Common myeloid progenitor, CD34-positive (primary cell): Measurements from ENCODE around the gene CDC5L.

Source experiments
- CTCF ChIA-PET: fragments of 350-600 bp; sonication (Branson Sonifier 250); formaldehyde crosslinking; loops from one replicate; lab custom pipeline; 2021; ENCODE audit warnings: antibody characterized with exemption; lab: Charles Lee
- POLR2A ChIA-PET: fragments of 350-600 bp; sonication (Branson Sonifier 250); formaldehyde crosslinking; loops from one replicate; lab custom pipeline; 2021; ENCODE audit warnings: antibody characterized with exemption; lab: Charles Lee
- DNase-seq, 3 donors: peaks; one replicate each; pipeline versions ENCODE4 v3.0.0 to v3.0.0-alpha.2; 2013
- H3K27ac ChIP-seq, 2 experiments: 1 replicate in 1 of 2; 2 replicates in 1 of 2; pipeline ENCODE4 v1.7.0; 2013; ENCODE audit warnings: inconsistent platforms in 2 of 2, low read length in 2 of 2, mild to moderate bottlenecking in 2 of 2, low read depth in 1 of 2, moderate library complexity in 1 of 2; ENCODE audit not compliant: severe bottlenecking in 2 of 2, insufficient read depth in 1 of 2, poor library complexity in 1 of 2
- H3K27me3 ChIP-seq, 5 experiments: replicated peaks in 2 of 5; 1 replicate in 3 of 5; 2 replicates in 2 of 5; pipeline versions ENCODE4 v1.6.1 to v1.7.0; 2013; ENCODE audit warnings: low read length in 4 of 5, mild to moderate bottlenecking in 2 of 5, moderate library complexity in 2 of 5, inconsistent platforms in 1 of 5; ENCODE audit not compliant: insufficient read depth in 5 of 5, control insufficient read depth in 4 of 5
- H3K36me3 ChIP-seq, 4 experiments: 1 replicate in 2 of 4; 2 replicates in 2 of 4; pipeline versions ENCODE4 v1.6.1 to v1.7.0; 2013; ENCODE audit warnings: low read length in 3 of 4, control low read depth in 1 of 4, mild to moderate bottlenecking in 1 of 4; ENCODE audit not compliant: control insufficient read depth in 4 of 4, insufficient read depth in 4 of 4
- H3K4me1 ChIP-seq, 4 experiments: 1 replicate in 3 of 4; 2 replicates in 1 of 4; pipeline versions ENCODE4 v1.6.1 to v1.7.1; 2013; ENCODE audit warnings: low read length in 3 of 4, mild to moderate bottlenecking in 3 of 4, control low read depth in 1 of 4, inconsistent platforms in 1 of 4, moderate library complexity in 1 of 4; ENCODE audit not compliant: control insufficient read depth in 4 of 4, insufficient read depth in 4 of 4; ENCODE audit errors: control extremely low read depth in 1 of 4
- H3K4me3 ChIP-seq, 7 experiments: 1 replicate in 4 of 7; 2 replicates in 3 of 7; pipeline versions ENCODE4 v1.5.1 to v1.7.0; 2013; ENCODE audit warnings: mild to moderate bottlenecking in 7 of 7, low read length in 6 of 7, moderate library complexity in 6 of 7, inconsistent platforms in 2 of 7, low read depth in 2 of 7, control low read depth in 1 of 7; ENCODE audit not compliant: insufficient read depth in 4 of 7, control insufficient read depth in 1 of 7; ENCODE audit errors: extremely low read depth in 1 of 7
- H3K9me3 ChIP-seq, 5 experiments: 1 replicate in 4 of 5; 2 replicates in 1 of 5; pipeline versions ENCODE4 v1.6.1 to v1.7.1; 2013; ENCODE audit warnings: low read length in 4 of 5, mild to moderate bottlenecking in 2 of 5, inconsistent platforms in 1 of 5, low read depth in 1 of 5, moderate library complexity in 1 of 5; ENCODE audit not compliant: control insufficient read depth in 4 of 5, insufficient read depth in 2 of 5; ENCODE audit errors: control extremely low read depth in 1 of 5
- WGBS: methylation state at CpG from one replicate; pipeline ENCODE4 v1.1.5; 2013; ENCODE audit not compliant: insufficient coverage; 5-methylcytosine and 5-hydroxymethylcytosine counted together

Gene CDC5L

DNA sequence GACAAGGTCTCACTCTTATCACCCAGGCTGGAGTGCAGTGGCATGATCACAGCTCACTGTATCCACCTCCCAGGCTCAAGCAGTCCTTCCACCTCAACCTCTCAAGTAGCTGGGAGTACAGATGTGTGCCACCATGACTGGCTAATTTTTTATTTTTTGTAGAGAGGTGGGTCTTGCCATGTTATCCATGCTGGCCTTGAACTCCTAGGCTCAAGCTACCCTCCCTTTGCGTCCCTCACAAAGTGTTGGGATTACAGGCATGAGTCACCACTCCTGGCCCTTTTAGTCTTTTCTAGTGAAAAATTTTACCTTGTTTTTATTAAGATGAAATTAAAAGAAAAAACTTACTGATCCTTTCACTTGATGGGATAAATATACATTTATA lies 17.2 kb downstream of the CDC5L start:
- no peak overlapping the region for H3K27ac ChIP-seq
- POLR2A ChIA-PET, result no interaction called here

DNA sequence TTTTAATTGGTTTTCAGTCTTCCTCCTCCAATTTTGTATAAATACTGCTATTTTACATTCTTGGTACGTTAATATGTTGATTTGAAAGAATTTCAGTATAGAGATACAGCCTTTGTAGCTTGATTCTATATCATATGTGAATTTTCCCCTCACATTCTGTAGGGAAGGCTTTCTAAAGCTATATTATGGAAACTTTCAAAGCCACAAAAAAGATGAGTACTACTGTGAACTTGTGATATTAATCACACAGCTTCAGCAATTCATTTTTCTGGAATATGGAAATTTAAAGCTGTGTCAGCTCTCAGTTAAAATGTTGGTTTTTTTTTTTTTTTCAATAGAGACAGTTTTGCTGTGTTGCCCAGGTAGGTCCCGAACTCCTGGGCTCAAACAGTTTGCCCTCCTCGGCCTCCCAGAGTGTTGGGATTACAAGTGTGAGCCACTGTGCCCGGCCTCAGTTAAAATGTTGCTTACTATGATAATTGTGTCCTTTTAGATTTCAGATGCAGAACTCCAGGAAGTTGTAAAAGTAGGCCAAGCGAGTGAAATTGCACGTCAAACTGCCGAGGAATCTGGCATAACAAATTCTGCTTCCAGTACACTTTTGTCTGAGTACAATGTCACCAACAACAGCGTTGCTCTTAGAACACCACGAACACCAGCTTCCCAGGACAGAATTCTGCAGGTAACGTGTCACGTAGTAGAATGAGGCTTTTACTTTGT lies 20.6 kb downstream of the CDC5L start:
- ChIA-PET POLR2A (no interaction called here), CTCF (interaction anchor here (1.2 to 2.1 kb wide), 4 partner anchors 10 to 22 kb away, joined by 4 to 6 read pairs (median 4); no protein-coding TSS in a partner anchor)
- no peak for DNase-seq
- Histone ChIP-seq H3K4me3 (no peak overlapping the region), H3K36me3 (peaks cover 32 to 84% (median 69%) of the 10 kb centered on the region in 4 experiments), H3K27me3 (no peaks in the 10 kb centered on the region), H3K9me3 (peaks cover 0 to 5% (median 2%) of the 10 kb centered on the region in 5 experiments), H3K4me1 (no peaks in the 10 kb centered on the region), H3K27ac (no peak overlapping the region)
- 98% methylated on average over 7 of the region's 11 CpGs for WGBS

More for the DNA sequence above, 17.2 kb downstream of the CDC5L start:
- peaks cover 32 to 81% (median 63%) of the 10 kb centered on the region in 4 experiments for H3K36me3 ChIP-seq
- CTCF ChIA-PET, result interaction anchor here (0.9 to 1.6 kb wide), 2 partner anchors 9 to 14 kb away, joined by 3 to 5 read pairs; no protein-coding TSS in a partner anchor
- no CpG with 5 or more reads among the region's 1 CpG for WGBS
- H3K9me3 ChIP-seq, result peaks cover 0 to 5% (median 0%) of the 10 kb centered on the region in 5 experiments
- DNase-seq, result no peak
- no peak overlapping the region for H3K4me3 ChIP-seq
- H3K27me3 ChIP-seq, result no peaks in the 10 kb centered on the region
- no peaks in the 10 kb centered on the region for H3K4me1 ChIP-seq

GRCh38 chr6:44409207-44409794 lies 21.8 kb downstream of the CDC5L start:
- CTCF ChIA-PET, result interaction anchor here (1.0 to 1.8 kb wide), 3 partner anchors 18 to 61 kb away, joined by 3 to 6 read pairs (median 3); no protein-coding TSS in a partner anchor
- WGBS, result 100% methylated on average over 3 of the region's 7 CpGs
- POLR2A ChIA-PET, result interaction anchor here (0.5 kb wide), 1 partner anchor 31 kb away, joined by 5 read pairs; no protein-coding TSS in a partner anchor

DNA sequence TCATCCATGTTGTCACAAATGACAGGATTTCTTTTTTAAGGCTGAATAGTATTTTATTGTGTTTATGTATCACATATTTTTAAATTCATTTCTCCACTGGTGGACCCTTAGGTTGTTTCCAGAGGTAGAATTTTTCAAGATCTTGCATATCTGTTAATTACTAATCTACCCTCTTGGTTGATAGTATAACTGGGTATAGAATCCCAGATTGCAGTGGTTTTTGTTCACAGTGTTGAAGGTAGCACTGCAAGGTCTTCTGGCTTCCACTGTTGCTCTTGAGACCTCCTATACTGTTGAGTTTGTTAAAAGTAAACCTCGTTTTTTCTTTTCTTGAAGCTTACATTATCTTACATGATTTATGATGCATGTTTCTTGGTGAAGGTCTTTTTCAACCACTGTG lies 22.9 kb downstream of the CDC5L start:
- Histone ChIP-seq H3K36me3 (peaks cover 26 to 75% (median 69%) of the 10 kb centered on the region in 4 experiments), H3K4me1 (peaks cover 0 to 8% (median 2%) of the 10 kb centered on the region in 4 experiments), H3K27ac (no peak overlapping the region), H3K9me3 (peaks cover 0 to 5% (median 2%) of the 10 kb centered on the region in 5 experiments), H3K4me3 (no peak overlapping the region), H3K27me3 (no peaks in the 10 kb centered on the region)
- ChIA-PET POLR2A (no interaction called here), CTCF (interaction anchor here (0.7 to 1.6 kb wide), 2 partner anchors 12 to 153 kb away, joined by 3 to 4 read pairs; no protein-coding TSS in a partner anchor)
- no CpG with 5 or more reads among the region's 1 CpG for WGBS
- no peak for DNase-seq

More at GRCh38 chr6:44409207-44409794, 21.8 kb downstream of the CDC5L start:
- H3K4me3 ChIP-seq, result no peak overlapping the region
- peaks cover 34 to 83% (median 74%) of the 10 kb centered on the region in 4 experiments for H3K36me3 ChIP-seq
- no peak for DNase-seq
- peaks cover 0 to 5% (median 2%) of the 10 kb centered on the region in 5 experiments for H3K9me3 ChIP-seq
- H3K4me1 ChIP-seq, result no peaks in the 10 kb centered on the region
- no peak overlapping the region for H3K27ac ChIP-seq
- H3K27me3 ChIP-seq, result no peaks in the 10 kb centered on the region

GRCh38 chr6:44411141-44411540 lies 23.6 kb downstream of the CDC5L start:
- H3K4me3 ChIP-seq, result no peak overlapping the region
- H3K9me3 ChIP-seq, result peaks cover 0 to 5% (median 2%) of the 10 kb centered on the region in 5 experiments
- H3K36me3 ChIP-seq, result peaks cover 25 to 76% (median 69%) of the 10 kb centered on the region in 4 experiments
- ChIA-PET POLR2A (no interaction called here), CTCF (interaction anchor here (0.7 to 1.6 kb wide), 2 partner anchors 12 to 154 kb away, joined by 3 to 4 read pairs; no protein-coding TSS in a partner anchor)
- peaks cover 0 to 15% (median 2%) of the 10 kb centered on the region in 4 experiments for H3K4me1 ChIP-seq
- no peak overlapping the region for H3K27ac ChIP-seq
- no peak for DNase-seq
- 40% methylated on average over 1 of the region's 1 CpG for WGBS
- no peaks in the 10 kb centered on the region for H3K27me3 ChIP-seq

GRCh38 chr6:44415449-44415848 lies 27.9 kb downstream of the CDC5L start:
- ChIA-PET CTCF (interaction anchor here (0.6 to 1.2 kb wide), 4 partner anchors 11 to 20 kb away, joined by 3 read pairs; no protein-coding TSS in a partner anchor), POLR2A (no interaction called here)
- peaks cover 20 to 65% (median 55%) of the 10 kb centered on the region in 4 experiments for H3K36me3 ChIP-seq
- H3K4me3 ChIP-seq, result no peak overlapping the region
- H3K27me3 ChIP-seq, result no peaks in the 10 kb centered on the region
- peaks cover 0 to under 1% (median 0%) of the 10 kb centered on the region in 5 experiments for H3K9me3 ChIP-seq
- peaks cover 0 to 16% (median 2%) of the 10 kb centered on the region in 4 experiments for H3K4me1 ChIP-seq
- DNase-seq, result peak in 2 of 3 donors; percentile 11 to 19
- WGBS, result 94% methylated on average over 2 of the region's 2 CpGs
- peak overlapping the region in 1 of 2 experiments; percentile 6 for H3K27ac ChIP-seq
